ENCODE measurements around the gene ANKRD17. TPM values are rescaled to one million over a fixed set of nuclear protein-coding genes. Genes with fewer than 3 reads are reported as not detected.
"Not testable (repeated sequence)": the region's sequence is repeated elsewhere in the genome, so short reads cannot be mapped to it uniquely, and the experiment has no call there.

ANKRD17 gene
- total RNA-seq, 1 donor from 2014 or later: 91.9 TPM

- Histone ChIP-seq H3K36me3 (ENCODE audit: insufficient read depth, low read length) (peaks cover 3% of the 10 kb centered on the region), H3K27ac (ENCODE audit: low read depth, low read length) (peak overlapping the region; percentile 95), H3K4me2 (ENCODE audit: low read length) (peak overlapping the region; percentile 96), H3K9ac (ENCODE audit: low read length) (peak overlapping the region; percentile 86), H3K27me3 (ENCODE audit: insufficient read depth, low read length) (no peaks in the 10 kb centered on the region), H3K79me2 (ENCODE audit: insufficient read depth, low read length) (peaks cover 89% of the 10 kb centered on the region), H3K4me1 (ENCODE audit: insufficient read depth, low read length) (peaks cover 21% of the 10 kb centered on the region), H2AFZ (ENCODE audit: low read depth, low read length) (no peak overlapping the region), H3K4me3 (ENCODE audit: insufficient read depth, low read depth, low read length) (peak overlapping the region; percentile 76), H4K20me1 (ENCODE audit: insufficient read depth, low read length) (peaks cover 58% of the 10 kb centered on the region), H3K9me3 (ENCODE audit: insufficient read depth, low read depth, low read length) (no peaks in the 10 kb centered on the region)
- Mint-ChIP-seq H3K36me3 (ENCODE audit: low read depth, unreplicated experiment) (peaks cover 4% of the 10 kb centered on the region), H3K27me3 (ENCODE audit: low read depth, unreplicated experiment) (no peaks in the 10 kb centered on the region), H3K4me3 (ENCODE audit: unreplicated experiment) (peak overlapping the region; percentile 98), H3K4me1 (ENCODE audit: low read depth, unreplicated experiment) (peaks cover 29% of the 10 kb centered on the region), H3K9me3 (ENCODE audit: unreplicated experiment) (no peaks in the 10 kb centered on the region), H3K27ac (ENCODE audit: unreplicated experiment) (peak overlapping the region; percentile 98)
- DNase-seq (ENCODE audit: low read depth): peak; percentile 68
- TF ChIP-seq EZH2 (IDR thresholded peaks at IDR 0.05; ENCODE audit: insufficient read depth, low read length) (no peak), CTCF (IDR thresholded peaks at IDR 0.05; ENCODE audit: insufficient read depth, low read depth, low read length) (peak; percentile 81)
- FAIRE-seq: no peak
Observed at GRCh38 chr4:73257234-73257633, 1.4 kb downstream of the ANKRD17 start.

GRCh38 chr4:73255847-73256246, 2.8 kb downstream of the ANKRD17 start:
- Histone ChIP-seq H3K9ac (ENCODE audit: low read length) (peak overlapping the region; percentile 86), H3K4me3 (ENCODE audit: insufficient read depth, low read depth, low read length) (peak overlapping the region; percentile 76), H4K20me1 (ENCODE audit: insufficient read depth, low read length) (peaks cover 71% of the 10 kb centered on the region), H3K4me1 (ENCODE audit: insufficient read depth, low read length) (peaks cover 20% of the 10 kb centered on the region), H3K79me2 (ENCODE audit: insufficient read depth, low read length) (peaks cover 91% of the 10 kb centered on the region), H3K4me2 (ENCODE audit: low read length) (peak overlapping the region; percentile 96)
- not testable (repeated sequence) for H3K36me3 Mint-ChIP-seq (ENCODE audit: low read depth, unreplicated experiment); H3K9me3 ChIP-seq (ENCODE audit: insufficient read depth, low read depth, low read length); H3K27ac Mint-ChIP-seq (ENCODE audit: unreplicated experiment); H3K27ac ChIP-seq (ENCODE audit: low read depth, low read length); H3K9me3 Mint-ChIP-seq (ENCODE audit: unreplicated experiment); H3K27me3 Mint-ChIP-seq (ENCODE audit: low read depth, unreplicated experiment); DNase-seq (ENCODE audit: low read depth); H3K36me3 ChIP-seq (ENCODE audit: insufficient read depth, low read length); FAIRE-seq; H3K27me3 ChIP-seq (ENCODE audit: insufficient read depth, low read length); H2AFZ ChIP-seq (ENCODE audit: low read depth, low read length)
- peak overlapping the region; percentile 98 for H3K4me3 Mint-ChIP-seq (ENCODE audit: unreplicated experiment)
- peaks cover 27% of the 10 kb centered on the region for H3K4me1 Mint-ChIP-seq (ENCODE audit: low read depth, unreplicated experiment)

GRCh38 chr4:73252001-73252400, 6.6 kb downstream of the ANKRD17 start:
- no peak for TF ChIP-seq EZH2 (IDR thresholded peaks at IDR 0.05; ENCODE audit: insufficient read depth, low read length)
- TF ChIP-seq CTCF (IDR thresholded peaks at IDR 0.05; ENCODE audit: insufficient read depth, low read depth, low read length): no peak
- H3K4me1 ChIP-seq (ENCODE audit: insufficient read depth, low read length): peaks cover 10% of the 10 kb centered on the region
- H4K20me1 ChIP-seq (ENCODE audit: insufficient read depth, low read length): peaks cover 86% of the 10 kb centered on the region
- peaks cover 5% of the 10 kb centered on the region for H3K36me3 ChIP-seq (ENCODE audit: insufficient read depth, low read length)
- H2AFZ ChIP-seq (ENCODE audit: low read depth, low read length): no peak overlapping the region
- no peak overlapping the region for H3K9ac ChIP-seq (ENCODE audit: low read length)
- Mint-ChIP-seq H3K9me3 (ENCODE audit: unreplicated experiment) (no peaks in the 10 kb centered on the region), H3K27me3 (ENCODE audit: low read depth, unreplicated experiment) (no peaks in the 10 kb centered on the region), H3K36me3 (ENCODE audit: low read depth, unreplicated experiment) (peaks cover 9% of the 10 kb centered on the region), H3K4me1 (ENCODE audit: low read depth, unreplicated experiment) (peaks cover 21% of the 10 kb centered on the region), H3K27ac (ENCODE audit: unreplicated experiment) (no peak overlapping the region), H3K4me3 (ENCODE audit: unreplicated experiment) (no peak overlapping the region)
- H3K4me2 ChIP-seq (ENCODE audit: low read length): no peak overlapping the region
- H3K79me2 ChIP-seq (ENCODE audit: insufficient read depth, low read length): peaks cover 100% of the 10 kb centered on the region
- no peaks in the 10 kb centered on the region for H3K27me3 ChIP-seq (ENCODE audit: insufficient read depth, low read length)
- H3K4me3 ChIP-seq (ENCODE audit: insufficient read depth, low read depth, low read length): no peak overlapping the region
- DNase-seq (ENCODE audit: low read depth) (no peak), FAIRE-seq (no peak)
- H3K27ac ChIP-seq (ENCODE audit: low read depth, low read length): no peak overlapping the region
- H3K9me3 ChIP-seq (ENCODE audit: insufficient read depth, low read depth, low read length): no peaks in the 10 kb centered on the region
